Measurements from ENCODE around the gene PRKN.

The PRKN gene

DNA sequence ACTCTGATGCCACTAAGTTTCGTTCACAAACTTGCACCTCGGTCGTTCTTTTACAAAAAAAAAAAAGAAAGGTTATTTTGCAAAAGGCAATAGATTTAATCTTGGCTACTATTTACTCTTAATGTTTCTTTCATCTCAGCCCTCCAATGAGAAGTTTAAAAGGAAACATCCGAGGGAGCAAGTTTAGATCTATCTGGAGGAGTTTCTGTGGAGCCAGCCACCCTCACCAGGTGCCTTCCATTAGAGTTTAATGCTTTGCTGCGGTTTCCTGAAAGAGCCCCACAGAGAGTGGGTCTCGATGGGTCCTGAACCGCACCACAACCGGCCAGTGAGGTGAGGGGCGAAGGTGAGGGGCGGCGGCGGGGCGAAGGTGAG is 632 bp downstream of the PRKN start:
- peak overlapping the region; percentile 97 for H3K27ac Mint-ChIP-seq
- ATAC-seq (ENCODE audit: low read depth) (peak; percentile 5), DNase-seq (ENCODE audit: low spot score in 2 of 2) (no peak)
- H3K27me3 Mint-ChIP-seq: no peaks in the 10 kb centered on the region
- peaks cover 8% of the 10 kb centered on the region for H3K4me1 Mint-ChIP-seq
- H3K36me3 Mint-ChIP-seq: no peaks in the 10 kb centered on the region
- no peaks in the 10 kb centered on the region for H3K9me3 Mint-ChIP-seq
- H3K4me3 Mint-ChIP-seq: peak overlapping the region; percentile 100

GRCh38 chr6:162722633-162723032 is 4.9 kb downstream of the PRKN start:
- ATAC-seq (ENCODE audit: low read depth): no peak
- peaks cover 8% of the 10 kb centered on the region for H3K4me1 Mint-ChIP-seq
- H3K36me3 Mint-ChIP-seq: peaks cover 2% of the 10 kb centered on the region
- H3K27me3 Mint-ChIP-seq: no peaks in the 10 kb centered on the region
- H3K27ac Mint-ChIP-seq: no peak overlapping the region
- peaks cover 6% of the 10 kb centered on the region for H3K9me3 Mint-ChIP-seq
- DNase-seq (ENCODE audit: low spot score in 2 of 2): no peak
- no peak overlapping the region for H3K4me3 Mint-ChIP-seq

DNA sequence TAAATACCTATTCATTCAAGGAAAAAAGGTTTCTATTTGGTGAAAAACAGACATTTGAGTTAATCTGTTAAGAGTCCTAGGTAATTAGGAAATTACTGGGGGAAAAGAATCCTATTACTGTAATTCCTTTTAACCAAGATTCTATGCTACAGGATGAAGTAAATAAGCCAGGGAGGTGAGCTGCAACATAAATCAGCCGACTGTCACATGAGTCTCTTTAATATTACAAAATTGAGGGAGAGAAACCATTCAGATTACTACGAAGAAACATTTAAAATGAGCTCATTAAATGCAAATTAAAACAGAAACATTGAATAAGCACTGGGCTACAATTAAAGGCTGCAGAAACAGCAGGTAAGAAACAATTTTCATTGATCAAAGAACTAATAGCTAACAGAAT is 5.3 kb downstream of the PRKN start:
- H3K9me3 Mint-ChIP-seq: peaks cover 6% of the 10 kb centered on the region
- no peak for ATAC-seq (ENCODE audit: low read depth)

DNA sequence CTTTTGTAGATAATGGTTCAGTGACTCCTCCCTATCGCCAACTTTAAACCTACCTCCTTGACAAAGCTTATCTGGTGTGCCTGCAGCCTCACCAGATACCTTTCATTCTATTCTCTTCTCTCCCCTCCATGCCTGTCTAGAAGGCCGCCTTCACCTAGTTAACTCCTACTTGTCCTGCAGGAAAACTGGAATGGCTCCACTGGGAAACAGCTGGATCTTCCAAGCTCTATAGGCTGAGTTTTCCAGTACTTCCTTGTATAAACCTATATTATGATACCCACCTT is 6.2 kb downstream of the PRKN start:
- H3K27me3 Mint-ChIP-seq: no peaks in the 10 kb centered on the region

More for the DNA sequence above, 5.3 kb downstream of the PRKN start:
- Mint-ChIP-seq H3K4me1 (peaks cover 8% of the 10 kb centered on the region), H3K27ac (no peak overlapping the region), H3K27me3 (no peaks in the 10 kb centered on the region), H3K36me3 (peaks cover 2% of the 10 kb centered on the region), H3K4me3 (no peak overlapping the region)
- DNase-seq (ENCODE audit: low spot score in 2 of 2): no peak

DNA sequence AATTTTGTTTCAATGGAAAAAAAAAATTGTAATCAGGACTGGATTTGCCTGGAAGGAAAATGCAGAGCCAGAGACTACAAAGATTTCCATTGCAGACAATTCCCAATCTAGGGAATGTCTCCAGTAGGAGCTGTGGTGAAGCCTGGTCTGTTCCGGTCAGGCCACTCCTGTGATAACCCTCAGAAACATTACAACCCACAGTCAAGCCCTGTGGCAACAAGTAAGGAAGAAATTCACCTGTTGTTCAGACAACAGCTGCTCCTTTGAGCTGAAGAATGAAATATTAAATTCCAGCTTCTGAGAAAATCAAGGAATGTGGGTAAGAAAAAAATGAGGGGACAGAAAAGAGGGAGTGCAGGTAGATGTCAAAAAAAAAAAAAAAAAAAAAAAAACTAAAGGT is 8.0 kb downstream of the PRKN start:
- Mint-ChIP-seq H3K36me3 (peaks cover 5% of the 10 kb centered on the region), H3K4me3 (no peak overlapping the region), H3K27me3 (no peaks in the 10 kb centered on the region), H3K4me1 (peaks cover 3% of the 10 kb centered on the region), H3K9me3 (peaks cover 7% of the 10 kb centered on the region), H3K27ac (no peak overlapping the region)
- ATAC-seq (ENCODE audit: low read depth) (no peak), DNase-seq (ENCODE audit: low spot score in 2 of 2) (no peak)

More for the DNA sequence above, 6.2 kb downstream of the PRKN start:
- H3K4me3 Mint-ChIP-seq: no peak overlapping the region
- ATAC-seq (ENCODE audit: low read depth) (no peak), DNase-seq (ENCODE audit: low spot score in 2 of 2) (no peak)
- peaks cover 7% of the 10 kb centered on the region for H3K9me3 Mint-ChIP-seq
- peaks cover 5% of the 10 kb centered on the region for H3K36me3 Mint-ChIP-seq
- H3K27ac Mint-ChIP-seq: no peak overlapping the region
- H3K4me1 Mint-ChIP-seq: peaks cover 3% of the 10 kb centered on the region

GRCh38 chr6:162715601-162716000 is 12.0 kb downstream of the PRKN start:
- Mint-ChIP-seq H3K36me3 (peaks cover 5% of the 10 kb centered on the region), H3K4me1 (peaks cover 3% of the 10 kb centered on the region), H3K27me3 (no peaks in the 10 kb centered on the region), H3K4me3 (no peak overlapping the region), H3K9me3 (peaks cover 7% of the 10 kb centered on the region), H3K27ac (no peak overlapping the region)
- ATAC-seq (ENCODE audit: low read depth): no peak
- DNase-seq (ENCODE audit: low spot score in 2 of 2): no peak

DNA sequence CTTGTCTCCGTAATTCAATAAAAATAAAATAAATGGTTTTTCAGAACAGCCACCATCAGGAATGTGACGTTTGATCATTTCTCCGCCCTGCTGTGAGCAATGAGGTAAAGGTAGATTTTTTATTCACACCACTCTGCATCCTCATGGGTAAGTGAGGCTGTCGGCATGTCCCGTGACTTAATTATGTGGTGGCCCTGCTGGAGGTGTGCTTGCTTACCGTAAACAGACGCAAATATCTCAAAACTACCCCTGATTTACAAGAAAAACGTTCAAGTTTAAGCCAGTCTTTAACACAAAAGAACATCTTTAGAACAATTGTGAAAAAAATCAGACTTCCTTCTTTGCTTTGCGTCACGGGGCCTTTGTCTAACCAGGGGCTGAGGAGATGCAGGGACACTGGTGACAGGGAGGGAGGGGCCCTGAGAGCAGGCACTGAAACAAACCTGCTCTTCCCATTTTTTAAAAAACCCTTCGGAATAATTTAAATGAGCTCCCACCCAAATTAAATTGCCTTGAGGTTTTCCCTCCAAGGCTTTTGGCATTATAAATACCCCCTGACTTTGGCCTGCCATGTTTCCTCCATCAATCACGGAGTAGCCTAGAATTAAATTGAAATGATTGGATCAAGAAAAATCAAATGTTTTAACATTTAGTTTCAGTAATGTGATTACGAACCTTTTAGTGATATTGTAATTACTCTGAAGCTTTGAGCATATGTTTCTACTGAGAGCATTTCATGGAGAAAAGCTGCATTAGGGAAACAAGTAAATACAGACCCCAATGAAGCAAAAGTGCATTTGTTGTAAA is 13.4 kb downstream of the PRKN start:
- Mint-ChIP-seq H3K27ac (no peak overlapping the region), H3K4me1 (peaks cover 3% of the 10 kb centered on the region), H3K9me3 (peaks cover 7% of the 10 kb centered on the region), H3K4me3 (no peak overlapping the region), H3K36me3 (peaks cover 5% of the 10 kb centered on the region), H3K27me3 (no peaks in the 10 kb centered on the region)
- no peak for DNase-seq (ENCODE audit: low spot score in 2 of 2)
- ATAC-seq (ENCODE audit: low read depth): no peak

- Mint-ChIP-seq H3K27ac (no peak overlapping the region), H3K36me3 (peaks cover 5% of the 10 kb centered on the region), H3K4me1 (no peaks in the 10 kb centered on the region)
Observed at GRCh38 chr6:162712694-162713093, 14.9 kb downstream of the PRKN start.

DNA sequence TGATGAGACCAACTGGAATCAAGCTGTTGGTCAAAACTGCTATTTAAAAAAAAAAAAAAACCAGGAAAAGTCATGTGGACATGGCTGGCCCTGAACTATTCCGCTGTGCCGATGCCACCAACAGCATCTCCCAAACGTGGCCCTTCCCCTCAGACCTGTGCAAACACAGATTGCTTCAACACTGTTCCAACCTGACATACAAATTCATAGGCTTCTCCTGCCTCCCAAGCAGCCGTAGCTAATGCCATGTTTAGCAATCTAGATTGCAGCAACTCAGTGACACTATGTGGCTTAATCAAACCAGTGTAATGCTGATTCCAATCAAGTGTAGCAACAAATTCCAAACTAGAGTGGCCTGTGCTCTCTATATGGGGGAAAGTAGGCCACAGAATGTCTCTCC is 16.2 kb downstream of the PRKN start:
- Mint-ChIP-seq H3K27me3 (no peaks in the 10 kb centered on the region), H3K9me3 (no peaks in the 10 kb centered on the region), H3K36me3 (peaks cover 1% of the 10 kb centered on the region), H3K4me3 (no peak overlapping the region), H3K27ac (no peak overlapping the region), H3K4me1 (no peaks in the 10 kb centered on the region)
- ATAC-seq (ENCODE audit: low read depth): no peak
- no peak for DNase-seq (ENCODE audit: low spot score in 2 of 2)

More at GRCh38 chr6:162712694-162713093, 14.9 kb downstream of the PRKN start:
- Mint-ChIP-seq H3K27me3 (no peaks in the 10 kb centered on the region), H3K4me3 (no peak overlapping the region), H3K9me3 (peaks cover 1% of the 10 kb centered on the region)
- DNase-seq (ENCODE audit: low spot score in 2 of 2) (no peak), ATAC-seq (ENCODE audit: low read depth) (no peak)

GRCh38 chr6:162710936-162711335 is 16.6 kb downstream of the PRKN start:
- Mint-ChIP-seq H3K4me3 (no peak overlapping the region), H3K9me3 (no peaks in the 10 kb centered on the region), H3K36me3 (peaks cover 1% of the 10 kb centered on the region), H3K27me3 (no peaks in the 10 kb centered on the region), H3K4me1 (no peaks in the 10 kb centered on the region), H3K27ac (no peak overlapping the region)
- ATAC-seq (ENCODE audit: low read depth) (no peak), DNase-seq (ENCODE audit: low spot score in 2 of 2) (no peak)

DNA sequence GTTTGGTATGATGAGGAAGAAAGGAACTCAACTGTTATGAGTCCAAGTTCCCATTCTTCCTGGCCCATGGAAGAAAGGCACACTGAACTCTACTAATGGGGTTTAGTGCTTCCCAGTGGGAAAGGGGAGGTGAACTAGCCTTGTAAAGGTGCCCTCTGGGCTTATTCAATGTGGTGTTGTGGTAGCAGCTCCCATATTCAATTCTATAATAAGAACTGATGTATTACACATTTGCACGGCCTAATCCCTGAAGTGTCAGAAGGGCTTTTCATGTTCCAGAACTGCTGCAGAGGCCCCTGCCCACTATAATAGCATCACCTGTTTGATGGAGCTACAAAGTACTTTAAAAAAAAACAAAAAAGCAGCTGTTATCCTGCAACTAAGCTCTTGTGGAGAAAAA is 17.1 kb downstream of the PRKN start:
- H3K36me3 Mint-ChIP-seq: peaks cover 1% of the 10 kb centered on the region
- H3K27ac Mint-ChIP-seq: no peak overlapping the region
- no peaks in the 10 kb centered on the region for H3K4me1 Mint-ChIP-seq
- no peak for DNase-seq (ENCODE audit: low spot score in 2 of 2)
- H3K9me3 Mint-ChIP-seq: no peaks in the 10 kb centered on the region
- H3K27me3 Mint-ChIP-seq: no peaks in the 10 kb centered on the region
- no peak overlapping the region for H3K4me3 Mint-ChIP-seq
- no peak for ATAC-seq (ENCODE audit: low read depth)

- ATAC-seq (ENCODE audit: low read depth) (no peak), DNase-seq (ENCODE audit: low spot score in 2 of 2) (no peak)
- Mint-ChIP-seq H3K9me3 (no peaks in the 10 kb centered on the region), H3K4me3 (no peak overlapping the region), H3K27me3 (no peaks in the 10 kb centered on the region), H3K27ac (no peak overlapping the region), H3K4me1 (no peaks in the 10 kb centered on the region), H3K36me3 (peaks cover 5% of the 10 kb centered on the region)
Observed at GRCh38 chr6:162709431-162709830, 18.1 kb downstream of the PRKN start.

- Mint-ChIP-seq H3K27me3 (no peaks in the 10 kb centered on the region), H3K4me1 (no peaks in the 10 kb centered on the region)
Observed at GRCh38 chr6:162708971-162709370, 18.6 kb downstream of the PRKN start.

DNA sequence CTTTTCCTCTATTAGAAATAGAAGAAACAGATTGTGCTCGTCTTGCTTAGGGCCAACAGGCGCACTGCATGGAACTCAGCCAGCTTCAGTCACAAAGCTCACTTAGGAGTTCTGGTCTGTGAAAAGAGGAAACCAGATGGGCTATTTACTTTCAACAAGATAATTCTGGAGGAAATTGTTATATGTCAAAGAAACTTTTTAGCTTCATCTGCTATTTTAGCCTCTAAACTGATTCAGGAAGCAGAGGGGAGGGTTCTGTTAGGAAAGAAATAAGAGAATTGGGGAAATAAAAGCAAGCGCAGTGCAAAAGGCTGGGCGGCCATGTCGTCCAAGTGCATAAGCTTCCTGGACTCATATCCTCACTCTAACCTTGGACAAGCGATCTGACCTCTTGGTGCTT is 21.3 kb downstream of the PRKN start:
- no peaks in the 10 kb centered on the region for H3K9me3 Mint-ChIP-seq
- peaks cover 5% of the 10 kb centered on the region for H3K36me3 Mint-ChIP-seq
- no peaks in the 10 kb centered on the region for H3K27me3 Mint-ChIP-seq
- H3K4me3 Mint-ChIP-seq: no peak overlapping the region
- DNase-seq (ENCODE audit: low spot score in 2 of 2) (no peak), ATAC-seq (ENCODE audit: low read depth) (no peak)
- peak overlapping the region; percentile 5 for H3K27ac Mint-ChIP-seq
- peaks cover 3% of the 10 kb centered on the region for H3K4me1 Mint-ChIP-seq

More at GRCh38 chr6:162708971-162709370, 18.6 kb downstream of the PRKN start:
- ATAC-seq (ENCODE audit: low read depth): no peak
- Mint-ChIP-seq H3K4me3 (no peak overlapping the region), H3K36me3 (peaks cover 5% of the 10 kb centered on the region), H3K9me3 (no peaks in the 10 kb centered on the region), H3K27ac (no peak overlapping the region)
- no peak for DNase-seq (ENCODE audit: low spot score in 2 of 2)

DNA sequence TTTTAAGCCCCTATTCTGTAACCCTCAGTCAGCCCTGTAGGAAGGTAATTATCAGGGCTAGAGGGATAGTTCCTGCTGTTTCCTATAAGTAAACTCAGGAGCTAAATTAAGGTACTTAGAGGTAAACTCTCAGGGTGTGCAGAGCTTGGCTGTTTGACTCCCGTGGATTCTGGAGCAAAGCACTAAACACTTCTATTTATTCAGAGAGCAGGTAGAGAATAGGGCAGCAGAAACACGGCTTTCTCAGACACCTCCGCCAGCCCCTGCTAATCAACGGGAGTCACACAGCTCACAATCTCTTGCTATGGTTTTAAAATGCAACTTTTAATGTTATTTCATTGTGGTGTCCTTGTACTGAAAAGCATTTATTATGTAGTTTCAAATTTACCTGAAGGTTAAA is 21.8 kb downstream of the PRKN start:
- ATAC-seq (ENCODE audit: low read depth): no peak
- Mint-ChIP-seq H3K36me3 (peaks cover 5% of the 10 kb centered on the region), H3K9me3 (no peaks in the 10 kb centered on the region), H3K4me3 (no peak overlapping the region), H3K27ac (no peak overlapping the region), H3K27me3 (no peaks in the 10 kb centered on the region), H3K4me1 (peaks cover 3% of the 10 kb centered on the region)
- no peak for DNase-seq (ENCODE audit: low spot score in 2 of 2)

Measured in memory B cell (primary cell).